Esophagus (tissue), 2 donors: ENCODE results near the gene ERICH2. TPM values are rescaled to one million over a fixed set of nuclear protein-coding genes. Genes with fewer than 3 reads are reported as not detected.

Experiments
- H3K27ac ChIP-seq, 2 donors: one replicate each; pipeline ENCODE4 v1.5.1; 2013; ENCODE audit warnings: low read depth in 2 of 2, mild to moderate bottlenecking in 2 of 2, inconsistent platforms in 1 of 2, low read length in 1 of 2, moderate library complexity in 1 of 2
- H3K27me3 ChIP-seq, 2 donors: one replicate each; pipeline ENCODE4 v1.6.1; 2013; ENCODE audit warnings: low read length in 2 of 2, control low read depth in 1 of 2, mild to moderate bottlenecking in 1 of 2; ENCODE audit not compliant: insufficient read depth in 2 of 2, control insufficient read depth in 1 of 2
- H3K36me3 ChIP-seq, 2 donors: one replicate each; pipeline ENCODE4 v1.6.1; 2013; ENCODE audit warnings: low read length in 1 of 2; ENCODE audit not compliant: control insufficient read depth in 2 of 2, insufficient read depth in 2 of 2
- H3K4me1 ChIP-seq, 2 donors: one replicate each; pipeline ENCODE4 v1.6.1; 2013; ENCODE audit warnings: low read length in 1 of 2; ENCODE audit not compliant: control insufficient read depth in 2 of 2, insufficient read depth in 2 of 2
- H3K4me3 ChIP-seq, 2 donors: one replicate each; pipeline ENCODE4 v1.5.1; 2013; ENCODE audit warnings: low read length in 2 of 2, mild to moderate bottlenecking in 2 of 2, low read depth in 1 of 2, moderate library complexity in 1 of 2
- H3K9me3 ChIP-seq, 2 donors: one replicate each; pipeline ENCODE4 v1.6.1; 2013; ENCODE audit warnings: mild to moderate bottlenecking in 2 of 2, low read depth in 1 of 2, low read length in 1 of 2, moderate library complexity in 1 of 2; ENCODE audit not compliant: control insufficient read depth in 2 of 2, insufficient read depth in 1 of 2
- WGBS, 2 donors: extraction: QIAGEN DNeasy Blood & Tissue Kit; methylation state at CpG; one replicate each; pipeline ENCODE4 v1.1.7; 2013; 5-methylcytosine and 5-hydroxymethylcytosine counted together
- polyA plus RNA-seq, 2 donors: library from polyadenylated mRNA; stranded (reverse); fragments of 200-250 nt; gene quantifications; one replicate each; pipeline ENCODE4 v1.2.3, GENCODE V29; 2013
- donor health status: healthy with polysubstance abuse.
- donor health status: Bipolar disorder and iron deficiency.

The ERICH2 gene
- polyA plus RNA-seq, 2 donors, result 0.32 TPM; not detected in 1

- WGBS, 2 donors, result 46 to 61% methylated on average over 2 of the region's 2 CpGs
- Histone ChIP-seq H3K9me3 (no peaks in the 10 kb centered on the region), H3K4me1 (no peaks in the 10 kb centered on the region), H3K27me3 (no peaks in the 10 kb centered on the region), H3K4me3 (no peak overlapping the region), H3K36me3 (no peaks in the 10 kb centered on the region), H3K27ac (no peak overlapping the region)
These were observed 8.7 kb downstream of the ERICH2 start for GRCh38 chr2:170778900-170779299.

- Histone ChIP-seq H3K9me3 (no peaks in the 10 kb centered on the region), H3K36me3 (no peaks in the 10 kb centered on the region), H3K4me3 (no peak overlapping the region), H3K27me3 (no peaks in the 10 kb centered on the region), H3K27ac (no peak overlapping the region), H3K4me1 (no peaks in the 10 kb centered on the region)
- 96 to 100% methylated on average over 1 of the region's 1 CpG for WGBS, 2 donors
These were observed 9.1 kb downstream of the ERICH2 start for GRCh38 chr2:170779304-170779703.

- Histone ChIP-seq H3K9me3 (peaks cover 0 to 2% of the 10 kb centered on the region in 2 donors), H3K4me3 (no peak overlapping the region), H3K4me1 (no peaks in the 10 kb centered on the region), H3K27me3 (no peaks in the 10 kb centered on the region), H3K27ac (no peak overlapping the region), H3K36me3 (no peaks in the 10 kb centered on the region)
- WGBS, 2 donors, result 86 to 90% methylated on average over 2 of the region's 2 CpGs
These were observed 12.5 kb downstream of the ERICH2 start for GRCh38 chr2:170782673-170783072.

GRCh38 chr2:170783549-170783948 is 13.4 kb downstream of the ERICH2 start:
- 96 to 100% methylated on average over 1 of the region's 1 CpG for WGBS, 2 donors
- no peaks in the 10 kb centered on the region for H3K4me1 ChIP-seq
- H3K27ac ChIP-seq, result no peak overlapping the region
- H3K4me3 ChIP-seq, result no peak overlapping the region
- no peaks in the 10 kb centered on the region for H3K36me3 ChIP-seq
- peaks cover 0 to 2% of the 10 kb centered on the region in 2 donors for H3K9me3 ChIP-seq
- H3K27me3 ChIP-seq, result no peaks in the 10 kb centered on the region

GRCh38 chr2:170798996-170799395 is 28.8 kb downstream of the ERICH2 start:
- Histone ChIP-seq H3K27me3 (no peaks in the 10 kb centered on the region), H3K9me3 (no peaks in the 10 kb centered on the region), H3K36me3 (no peaks in the 10 kb centered on the region), H3K4me3 (no peak overlapping the region), H3K4me1 (no peaks in the 10 kb centered on the region), H3K27ac (no peak overlapping the region)

GRCh38 chr2:170806548-170806947 is 36.4 kb downstream of the ERICH2 start:
- Histone ChIP-seq H3K27ac (no peak overlapping the region), H3K27me3 (no peaks in the 10 kb centered on the region), H3K36me3 (no peaks in the 10 kb centered on the region), H3K4me3 (no peak overlapping the region), H3K9me3 (no peaks in the 10 kb centered on the region), H3K4me1 (no peaks in the 10 kb centered on the region)
- 94% methylated on average over 2 of the region's 2 CpGs for WGBS, 2 donors

- H3K27ac ChIP-seq, result no peak overlapping the region
- WGBS, 2 donors, result 5% methylated on average over 14 of the region's 14 CpGs
- no peak overlapping the region for H3K4me3 ChIP-seq
- H3K27me3 ChIP-seq, result peaks cover 5 to 13% of the 10 kb centered on the region in 2 donors
- no peaks in the 10 kb centered on the region for H3K9me3 ChIP-seq
- peaks cover 9 to 13% of the 10 kb centered on the region in 2 donors for H3K4me1 ChIP-seq
- H3K36me3 ChIP-seq, result no peaks in the 10 kb centered on the region
These were observed 42.8 kb downstream of the ERICH2 start for GRCh38 chr2:170812710-170813600.

- peaks cover 14 to 15% of the 10 kb centered on the region in 2 donors for H3K4me1 ChIP-seq
- no peaks in the 10 kb centered on the region for H3K9me3 ChIP-seq
- H3K27me3 ChIP-seq, result peaks cover 5 to 13% of the 10 kb centered on the region in 2 donors
- no peak overlapping the region for H3K27ac ChIP-seq
- H3K36me3 ChIP-seq, result no peaks in the 10 kb centered on the region
- 6 to 10% methylated on average over 41 of the region's 41 CpGs for WGBS, 2 donors
- H3K4me3 ChIP-seq, result no peak overlapping the region
These were observed 43.7 kb downstream of the ERICH2 start for GRCh38 chr2:170813611-170814532.

GRCh38 chr2:170814533-170815230 is 44.5 kb downstream of the ERICH2 start:
- Histone ChIP-seq H3K4me1 (peaks cover 14 to 15% of the 10 kb centered on the region in 2 donors), H3K27ac (no peak overlapping the region), H3K9me3 (no peaks in the 10 kb centered on the region), H3K27me3 (peaks cover 5 to 14% of the 10 kb centered on the region in 2 donors), H3K36me3 (no peaks in the 10 kb centered on the region), H3K4me3 (no peak overlapping the region)
- WGBS, 2 donors, result 16 to 25% methylated on average over 31 of the region's 31 CpGs
